ENCODE data around the gene TIGIT.
"Not testable (repeated sequence)": the region's sequence is repeated elsewhere in the genome, so short reads cannot be mapped to it uniquely, and the experiment has no call there.

TIGIT gene

DNA sequence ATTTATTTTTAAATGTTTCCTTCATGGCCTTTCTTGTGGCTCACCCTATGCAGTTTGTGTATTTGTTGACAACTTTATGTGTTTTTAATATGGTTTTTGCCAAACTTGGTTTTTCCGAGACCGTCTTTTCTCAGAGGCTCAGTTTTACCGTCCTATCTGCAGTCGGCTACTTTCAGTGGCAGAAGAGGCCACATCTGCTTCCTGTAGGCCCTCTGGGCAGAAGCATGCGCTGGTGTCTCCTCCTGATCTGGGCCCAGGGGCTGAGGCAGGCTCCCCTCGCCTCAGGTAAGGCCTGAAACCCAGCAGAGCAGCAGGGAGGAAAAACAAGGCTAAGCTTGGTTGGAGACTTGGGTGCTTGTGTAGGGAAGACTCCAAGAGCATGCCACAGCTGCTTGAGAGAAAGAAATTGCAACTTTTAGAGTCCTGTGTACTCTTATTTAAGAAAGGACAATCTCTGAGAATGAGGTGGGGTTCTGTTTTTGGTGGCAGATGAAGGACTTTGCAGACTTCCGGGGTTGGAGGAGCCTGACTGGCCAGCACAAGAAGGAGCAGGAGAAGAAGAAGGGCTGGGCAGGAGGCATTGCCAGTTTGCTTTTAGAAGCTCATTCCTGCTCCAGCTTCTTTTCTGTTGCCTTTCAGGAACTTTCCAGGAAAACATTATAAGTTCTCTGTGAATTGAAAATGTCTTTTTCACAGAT lies at the start of gene TIGIT:
TIGIT (plus strand) TSS at position 191 of the 698 bp plus-strand sequence; CDS start at position 225, 34 bp downstream.
- no peak within 1 kb of the TSS for H3K4me3 ChIP-seq (ENCODE audit: low read length)

DNA sequence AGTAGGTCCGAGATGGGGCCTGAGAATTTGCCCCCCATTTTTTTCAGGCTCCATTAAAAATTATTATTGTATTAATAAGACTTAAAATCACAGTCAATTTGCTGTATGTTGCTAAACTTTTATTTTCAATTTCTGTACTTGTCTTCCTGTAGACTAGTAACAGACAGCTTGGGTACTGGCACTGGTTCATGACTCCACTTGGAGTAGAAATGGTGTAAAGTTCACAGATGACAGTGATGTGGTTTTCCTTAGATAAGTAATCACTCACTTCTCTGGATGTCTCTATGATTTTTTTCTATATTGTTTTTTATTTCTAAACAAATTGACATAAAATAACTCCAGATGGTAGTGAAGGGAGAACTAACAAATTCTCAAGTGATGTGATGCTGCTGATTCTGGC lies 40.9 kb upstream of the TIGIT start:
- H3K4me3 ChIP-seq (ENCODE audit: low read length): no peak overlapping the region
- TF ChIP-seq ZNF274 (IDR thresholded peaks at IDR 0.05; ENCODE audit: low read depth, low read length): no peak

More for the DNA sequence above, at the start of gene TIGIT:
- TF ChIP-seq ZNF274 (IDR thresholded peaks at IDR 0.05; ENCODE audit: low read depth, low read length): no peak

- no peak for TF ChIP-seq ZNF274 (IDR thresholded peaks at IDR 0.05; ENCODE audit: low read depth, low read length)
- H3K4me3 ChIP-seq (ENCODE audit: low read length): no peak overlapping the region
These were observed 40.3 kb upstream of the TIGIT start for GRCh38 chr3:114253505-114253904.

GRCh38 chr3:114259566-114259965 lies 34.3 kb upstream of the TIGIT start:
- H3K4me3 ChIP-seq (ENCODE audit: low read length): no peak overlapping the region
- TF ChIP-seq ZNF274 (IDR thresholded peaks at IDR 0.05; ENCODE audit: low read depth, low read length): no peak

DNA sequence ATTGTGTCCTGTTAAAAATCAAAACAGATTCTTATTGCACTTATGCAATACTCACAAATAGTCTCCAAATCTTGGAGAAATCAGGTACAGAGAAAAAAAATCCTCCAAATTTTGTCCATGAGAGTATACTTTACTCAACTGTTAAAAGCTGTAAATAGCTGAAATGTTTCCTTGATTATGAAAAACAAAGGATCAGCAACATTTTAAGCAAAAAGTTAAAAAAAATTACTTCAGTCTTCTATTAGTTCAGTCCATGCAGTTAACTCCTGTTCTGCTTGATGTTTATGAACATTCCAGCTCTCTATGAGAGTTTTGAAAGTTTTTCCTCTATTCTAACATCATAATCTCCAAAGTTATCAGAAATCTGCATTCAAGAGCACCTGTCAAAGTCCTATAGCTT lies 33.7 kb upstream of the TIGIT start:
- no peak for TF ChIP-seq ZNF274 (IDR thresholded peaks at IDR 0.05; ENCODE audit: low read depth, low read length)
- H3K4me3 ChIP-seq (ENCODE audit: low read length): no peak overlapping the region

- H3K4me3 ChIP-seq (ENCODE audit: low read length): no peak overlapping the region
- no peak for TF ChIP-seq ZNF274 (IDR thresholded peaks at IDR 0.05; ENCODE audit: low read depth, low read length)
These were observed 23.8 kb upstream of the TIGIT start for GRCh38 chr3:114270019-114270418.

DNA sequence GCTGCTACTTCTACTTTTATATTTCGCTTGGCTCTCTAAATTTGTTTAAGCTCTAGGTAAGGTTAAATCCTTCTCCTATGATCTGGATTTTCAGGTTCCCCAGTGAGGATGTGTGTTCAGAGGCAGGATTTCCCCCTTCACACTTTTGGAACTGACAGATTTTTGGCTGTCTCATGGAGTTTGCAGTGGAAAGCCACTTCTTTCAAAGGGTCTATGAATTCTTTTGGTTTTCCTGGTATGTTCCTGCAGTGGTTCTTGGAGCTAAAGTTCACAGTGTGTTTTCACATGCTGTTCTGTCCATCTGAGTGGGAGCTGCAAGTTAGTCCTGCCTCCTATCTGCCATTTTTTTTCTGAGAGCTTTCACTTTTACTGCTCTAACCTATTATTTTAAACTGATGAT lies 21.6 kb upstream of the TIGIT start:
- H3K4me3 ChIP-seq (ENCODE audit: low read length): no peak overlapping the region
- TF ChIP-seq ZNF274 (IDR thresholded peaks at IDR 0.05; ENCODE audit: low read depth, low read length): no peak

- H3K4me3 ChIP-seq (ENCODE audit: low read length): no peak overlapping the region
- TF ChIP-seq ZNF274 (IDR thresholded peaks at IDR 0.05; ENCODE audit: low read depth, low read length): no peak
These were observed 18.9 kb upstream of the TIGIT start for GRCh38 chr3:114274929-114275328.

GRCh38 chr3:114276856-114277255 lies 17.0 kb upstream of the TIGIT start:
- not testable (repeated sequence) for H3K4me3 ChIP-seq (ENCODE audit: low read length)

DNA sequence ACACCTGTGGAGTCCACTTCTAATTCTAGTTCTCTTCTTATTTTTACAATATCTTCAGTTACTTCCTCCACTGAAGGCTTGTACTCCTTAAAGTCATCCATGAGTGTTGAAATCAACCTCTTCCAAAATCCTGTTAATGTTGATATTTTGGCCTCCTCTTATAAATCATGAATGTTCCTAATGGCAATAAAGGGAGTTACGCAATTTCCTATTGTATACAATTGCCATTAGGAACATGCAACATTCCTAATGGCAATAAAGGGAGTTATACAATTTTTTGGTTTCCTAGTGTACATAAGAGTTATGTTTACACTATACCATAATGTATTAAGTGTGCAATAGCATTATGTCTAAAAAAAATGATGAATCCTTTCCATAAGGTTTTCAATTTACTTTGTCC lies 9.2 kb upstream of the TIGIT start:
- no peak for TF ChIP-seq ZNF274 (IDR thresholded peaks at IDR 0.05; ENCODE audit: low read depth, low read length)

GRCh38 chr3:114285648-114286230 lies 8.1 kb upstream of the TIGIT start:
- TF ChIP-seq ZNF274 (IDR thresholded peaks at IDR 0.05; ENCODE audit: low read depth, low read length): no peak

More for the DNA sequence above, 9.2 kb upstream of the TIGIT start:
- H3K4me3 ChIP-seq (ENCODE audit: low read length): no peak overlapping the region

DNA sequence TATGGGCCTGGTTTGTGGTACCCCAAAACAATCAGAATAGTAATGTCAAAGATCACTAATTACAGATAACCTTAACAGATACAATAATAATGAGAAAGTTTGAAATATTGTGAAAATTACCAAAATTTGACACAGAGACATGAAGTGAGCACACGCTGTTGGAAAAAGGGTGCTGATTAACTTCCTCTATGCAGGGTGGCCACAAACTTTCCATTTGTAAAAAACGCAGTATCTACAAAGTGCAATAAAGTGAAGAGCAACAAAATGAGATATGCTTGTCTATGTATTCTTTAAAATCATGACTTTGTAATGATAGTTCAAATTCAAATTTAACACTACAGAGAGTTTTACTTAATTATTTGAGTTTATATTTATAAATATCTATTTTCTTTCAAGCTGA lies 7.6 kb upstream of the TIGIT start:
- H3K4me3 ChIP-seq (ENCODE audit: low read length): no peak overlapping the region
- TF ChIP-seq ZNF274 (IDR thresholded peaks at IDR 0.05; ENCODE audit: low read depth, low read length): no peak

More at GRCh38 chr3:114285648-114286230, 8.1 kb upstream of the TIGIT start:
- H3K4me3 ChIP-seq (ENCODE audit: low read length): no peak overlapping the region

DNA sequence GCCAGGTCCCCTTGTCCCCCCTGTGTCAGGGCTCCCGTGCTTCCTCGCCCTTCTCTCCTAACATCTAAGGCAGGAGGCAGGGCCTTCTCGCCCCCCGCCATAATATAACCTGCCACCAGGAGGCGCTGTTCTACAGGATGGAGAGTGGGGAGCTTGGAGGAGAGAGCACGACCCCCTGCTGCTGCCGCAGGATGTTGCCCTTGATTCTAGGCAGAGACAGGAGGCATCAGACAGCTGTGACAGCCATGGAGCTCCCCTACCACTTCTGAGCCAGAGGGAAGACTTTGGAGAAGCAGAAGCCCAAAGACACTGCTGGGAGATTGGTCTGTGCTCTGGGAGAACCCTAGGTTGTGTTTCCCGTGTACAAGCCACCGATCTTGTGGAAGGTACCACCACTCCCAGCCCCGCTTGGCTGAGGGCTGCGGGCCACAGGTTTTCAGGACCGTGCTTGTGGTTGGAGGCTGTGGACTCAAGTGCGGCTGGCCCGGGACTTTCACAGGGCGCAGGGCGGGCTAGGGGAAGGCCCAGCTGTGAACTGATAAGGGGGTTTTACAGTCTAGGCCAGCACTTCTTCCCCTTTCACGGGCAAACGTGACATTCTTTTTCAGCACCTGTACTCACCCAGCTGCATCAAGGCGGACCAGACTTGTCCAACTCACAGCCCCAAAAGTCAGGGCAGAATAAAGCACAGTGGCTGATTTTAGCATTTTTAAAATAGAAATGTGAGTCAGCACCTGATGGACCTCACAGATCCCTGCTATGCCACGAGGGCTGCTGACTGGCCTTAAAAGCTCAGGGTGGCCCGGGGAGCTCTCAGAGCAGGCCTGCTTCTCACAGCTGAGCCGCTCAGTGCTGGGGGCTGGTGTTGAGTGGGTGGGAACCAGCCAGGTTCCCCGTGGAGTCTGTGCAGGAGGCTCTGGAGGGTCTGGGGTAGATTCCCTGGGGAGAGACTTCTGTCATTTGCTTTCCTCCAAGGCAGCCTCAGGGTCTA lies 2.6 kb upstream of the TIGIT start:
- no peak overlapping the region; the same call in 1 of the 2 replicates for H3K4me3 ChIP-seq (ENCODE audit: low read length)
- TF ChIP-seq ZNF274 (IDR thresholded peaks at IDR 0.05; ENCODE audit: low read depth, low read length): no peak

GRCh38 chr3:114294940-114295480 lies 1.2 kb downstream of the TIGIT start:
- no peak for TF ChIP-seq ZNF274 (IDR thresholded peaks at IDR 0.05; ENCODE audit: low read depth, low read length)
- no peak overlapping the region for H3K4me3 ChIP-seq (ENCODE audit: low read length)

Data from GM08714 (cell line).